ENCODE results near the gene MTMR3. TPM values are rescaled to one million over a fixed set of nuclear protein-coding genes. Genes with fewer than 3 reads are reported as not detected.
"Not testable (repeated sequence)": the region's sequence is repeated elsewhere in the genome, so short reads cannot be mapped to it uniquely, and the experiment has no call there.

Gene MTMR3
- total RNA-seq, 1 experiment from 2014 or later: 26.8 TPM

DNA sequence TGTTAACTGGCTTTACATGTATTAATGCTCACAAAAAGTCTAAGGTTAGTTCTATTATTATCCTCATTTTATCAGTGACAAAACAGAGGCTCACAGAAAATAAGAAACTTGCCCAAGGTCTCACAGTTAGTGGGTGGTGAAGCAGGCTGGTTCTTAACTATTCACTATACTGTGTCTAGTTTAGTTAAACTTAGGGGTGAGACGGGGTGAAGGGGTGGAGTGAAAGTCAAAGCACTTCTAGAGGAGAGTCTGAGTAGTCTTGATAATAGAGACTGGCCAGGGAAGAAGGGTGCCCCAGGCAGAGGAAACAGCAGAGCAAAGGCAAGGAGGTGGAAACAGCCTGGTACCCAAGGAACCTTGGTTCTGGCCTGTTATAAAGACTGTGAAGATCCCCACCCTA, 48.9 kb upstream of the MTMR3 start:
- no peak overlapping the region for H3K4me3 ChIP-seq (ENCODE audit: low read depth in 2 of 2, low read length in 2 of 2)
- intact Hi-C loops (cut with micrococcal nuclease; ENCODE audit: unreplicated experiment) (no loop called here), in situ Hi-C loops (cut with HindIII; ENCODE audit: low pct_unique_long_range_greater_than_20kb, low sequenced_read_pairs) (no loop called here)
- TF ChIP-seq TCF7L2 (IDR thresholded peaks at IDR 0.05; ENCODE audit: low read depth, low read length) (no peak), POLR2AphosphoS5 (IDR thresholded peaks at IDR 0.05; ENCODE audit: low read depth, low read length) (no peak), SIN3A (IDR thresholded peaks at IDR 0.05; ENCODE audit: borderline replicate concordance, insufficient read depth, low read depth, low read length) (no peak)
- TF ChIP-seq, protein P1, sequence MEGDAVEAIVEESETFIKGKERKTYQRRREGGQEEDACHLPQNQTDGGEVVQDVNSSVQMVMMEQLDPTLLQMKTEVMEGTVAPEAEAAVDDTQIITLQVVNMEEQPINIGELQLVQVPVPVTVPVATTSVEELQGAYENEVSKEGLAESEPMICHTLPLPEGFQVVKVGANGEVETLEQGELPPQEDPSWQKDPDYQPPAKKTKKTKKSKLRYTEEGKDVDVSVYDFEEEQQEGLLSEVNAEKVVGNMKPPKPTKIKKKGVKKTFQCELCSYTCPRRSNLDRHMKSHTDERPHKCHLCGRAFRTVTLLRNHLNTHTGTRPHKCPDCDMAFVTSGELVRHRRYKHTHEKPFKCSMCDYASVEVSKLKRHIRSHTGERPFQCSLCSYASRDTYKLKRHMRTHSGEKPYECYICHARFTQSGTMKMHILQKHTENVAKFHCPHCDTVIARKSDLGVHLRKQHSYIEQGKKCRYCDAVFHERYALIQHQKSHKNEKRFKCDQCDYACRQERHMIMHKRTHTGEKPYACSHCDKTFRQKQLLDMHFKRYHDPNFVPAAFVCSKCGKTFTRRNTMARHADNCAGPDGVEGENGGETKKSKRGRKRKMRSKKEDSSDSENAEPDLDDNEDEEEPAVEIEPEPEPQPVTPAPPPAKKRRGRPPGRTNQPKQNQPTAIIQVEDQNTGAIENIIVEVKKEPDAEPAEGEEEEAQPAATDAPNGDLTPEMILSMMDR (IDR thresholded peaks at IDR 0.05): no peak
- TF ChIP-seq, protein P2, sequence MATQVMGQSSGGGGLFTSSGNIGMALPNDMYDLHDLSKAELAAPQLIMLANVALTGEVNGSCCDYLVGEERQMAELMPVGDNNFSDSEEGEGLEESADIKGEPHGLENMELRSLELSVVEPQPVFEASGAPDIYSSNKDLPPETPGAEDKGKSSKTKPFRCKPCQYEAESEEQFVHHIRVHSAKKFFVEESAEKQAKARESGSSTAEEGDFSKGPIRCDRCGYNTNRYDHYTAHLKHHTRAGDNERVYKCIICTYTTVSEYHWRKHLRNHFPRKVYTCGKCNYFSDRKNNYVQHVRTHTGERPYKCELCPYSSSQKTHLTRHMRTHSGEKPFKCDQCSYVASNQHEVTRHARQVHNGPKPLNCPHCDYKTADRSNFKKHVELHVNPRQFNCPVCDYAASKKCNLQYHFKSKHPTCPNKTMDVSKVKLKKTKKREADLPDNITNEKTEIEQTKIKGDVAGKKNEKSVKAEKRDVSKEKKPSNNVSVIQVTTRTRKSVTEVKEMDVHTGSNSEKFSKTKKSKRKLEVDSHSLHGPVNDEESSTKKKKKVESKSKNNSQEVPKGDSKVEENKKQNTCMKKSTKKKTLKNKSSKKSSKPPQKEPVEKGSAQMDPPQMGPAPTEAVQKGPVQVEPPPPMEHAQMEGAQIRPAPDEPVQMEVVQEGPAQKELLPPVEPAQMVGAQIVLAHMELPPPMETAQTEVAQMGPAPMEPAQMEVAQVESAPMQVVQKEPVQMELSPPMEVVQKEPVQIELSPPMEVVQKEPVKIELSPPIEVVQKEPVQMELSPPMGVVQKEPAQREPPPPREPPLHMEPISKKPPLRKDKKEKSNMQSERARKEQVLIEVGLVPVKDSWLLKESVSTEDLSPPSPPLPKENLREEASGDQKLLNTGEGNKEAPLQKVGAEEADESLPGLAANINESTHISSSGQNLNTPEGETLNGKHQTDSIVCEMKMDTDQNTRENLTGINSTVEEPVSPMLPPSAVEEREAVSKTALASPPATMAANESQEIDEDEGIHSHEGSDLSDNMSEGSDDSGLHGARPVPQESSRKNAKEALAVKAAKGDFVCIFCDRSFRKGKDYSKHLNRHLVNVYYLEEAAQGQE (IDR thresholded peaks at IDR 0.05; ENCODE audit: insufficient read depth in 1 of 2, low read depth in 2 of 2, low read length in 1 of 2): no peak
- H3K9me3 ChIP-seq (ENCODE audit: control insufficient read depth, insufficient read depth, low read depth, low read length): no peaks in the 10 kb centered on the region
- no peak overlapping the region for H3K27ac ChIP-seq (ENCODE audit: low read length)
- H3K4me1 ChIP-seq (ENCODE audit: control insufficient read depth, insufficient read depth, low read length): no peaks in the 10 kb centered on the region
- ATAC-seq: no peak
- H3K36me3 ChIP-seq (ENCODE audit: control insufficient read depth, insufficient read depth, low read length): no peaks in the 10 kb centered on the region
- POLR2A ChIA-PET: interaction anchor here (0.7 kb wide), 1 partner anchor 58 kb away, joined by 3 read pairs; no protein-coding TSS in a partner anchor
- CTCF ChIA-PET: no interaction called here
- no peaks in the 10 kb centered on the region for H3K27me3 ChIP-seq (ENCODE audit: control insufficient read depth, insufficient read depth, low read length)
- DNase-seq (ENCODE audit: low read depth, low spot score): no peak
- no TSS peak for BruUV-seq (replicated peaks)

DNA sequence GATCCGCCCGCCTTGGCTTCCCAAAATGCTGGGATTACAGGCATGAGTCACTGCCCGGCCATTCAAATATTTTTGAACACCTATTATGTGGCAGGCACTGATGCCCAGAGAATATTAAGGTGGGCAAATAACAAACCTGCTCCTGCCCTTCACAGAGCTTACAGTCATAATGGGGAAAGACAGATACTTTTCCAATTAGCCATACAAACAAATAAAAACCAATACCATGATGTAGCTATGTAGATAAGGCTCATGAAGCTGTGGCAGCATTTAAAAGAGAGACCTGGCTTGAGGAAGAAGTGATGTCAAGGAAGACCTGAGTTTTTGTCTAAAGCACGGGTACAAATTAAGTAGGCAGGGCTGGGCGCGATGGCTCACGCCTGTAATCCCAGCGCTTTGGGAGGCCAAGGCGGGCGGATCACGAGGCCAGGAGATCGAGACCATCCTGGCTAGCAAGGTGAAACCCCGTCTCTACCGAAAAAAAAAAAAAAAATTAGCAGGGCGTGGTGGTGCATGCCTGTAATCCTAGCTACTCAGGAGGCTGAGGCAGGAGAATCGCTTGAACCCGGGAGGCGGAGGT, 46.1 kb upstream of the MTMR3 start:
- H3K27me3 ChIP-seq (ENCODE audit: control insufficient read depth, insufficient read depth, low read length); CTCF ChIA-PET; DNase-seq (ENCODE audit: low read depth, low spot score); ATAC-seq; H3K9me3 ChIP-seq (ENCODE audit: control insufficient read depth, insufficient read depth, low read depth, low read length); POLR2A ChIA-PET; H3K4me1 ChIP-seq (ENCODE audit: control insufficient read depth, insufficient read depth, low read length); intact Hi-C loops (cut with micrococcal nuclease; ENCODE audit: unreplicated experiment); H3K36me3 ChIP-seq (ENCODE audit: control insufficient read depth, insufficient read depth, low read length); BruUV-seq (replicated peaks); in situ Hi-C loops (cut with HindIII; ENCODE audit: low pct_unique_long_range_greater_than_20kb, low sequenced_read_pairs): not testable (repeated sequence)
- Histone ChIP-seq H3K4me3 (ENCODE audit: low read depth in 2 of 2, low read length in 2 of 2) (peak overlapping the region; percentile 84 to 92), H3K27ac (ENCODE audit: low read length) (peak overlapping the region; percentile 80; the same call in 1 of the 2 replicates)

Data from Panc1 (cell line).